NCI-H345 treated with DMSO at 0.1 percent for 48 hours (cell line): ENCODE measurements around the gene NEK2.
"Not testable (repeated sequence)": the region's sequence is repeated elsewhere in the genome, so short reads cannot be mapped to it uniquely, and the experiment has no call there.

Experiments used
- DNase-seq: peaks from one replicate; lab custom pipeline; 2025; ENCODE audit not compliant: unreplicated experiment; lab: John Stamatoyannopoulos, UW

Gene NEK2

DNA sequence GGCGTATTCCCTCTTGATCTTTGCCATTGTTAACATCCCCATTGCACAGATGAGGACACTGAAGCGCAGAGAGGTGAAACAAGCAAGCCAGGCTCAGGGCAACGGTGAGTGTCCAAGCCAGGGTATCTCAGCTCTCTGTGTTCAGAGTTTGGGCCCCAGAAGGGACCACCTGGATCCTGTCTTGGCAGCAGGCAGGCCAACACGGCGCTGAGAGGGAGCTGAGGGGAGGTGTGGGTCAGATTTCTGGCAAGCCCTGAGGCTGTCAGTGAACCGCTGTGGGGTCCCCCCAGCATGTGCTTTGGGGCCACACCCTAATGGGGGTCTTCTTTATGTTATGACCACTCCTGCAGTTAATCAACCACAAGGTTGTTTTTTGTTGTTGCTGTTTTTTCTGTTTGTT lies 23.1 kb downstream of the NEK2 start:
- no peak for DNase-seq

DNA sequence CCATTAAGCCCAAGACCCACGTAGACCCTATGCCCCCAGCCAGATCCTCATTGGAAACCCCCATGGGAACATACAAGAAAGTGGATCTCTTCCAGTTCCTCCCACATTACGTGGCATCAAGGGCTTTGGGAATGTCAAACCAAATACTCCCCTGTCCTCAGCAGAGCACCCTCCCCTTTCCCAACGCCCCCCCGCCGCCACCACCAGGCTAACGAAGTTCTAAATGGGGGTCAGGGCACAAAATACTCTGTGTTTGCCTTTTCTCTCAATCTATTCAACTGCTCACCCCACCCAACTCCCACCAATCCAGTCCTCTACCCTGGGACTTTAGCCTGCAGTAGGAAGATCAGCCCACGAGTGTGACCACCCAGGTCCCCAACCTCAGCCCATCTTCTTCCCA lies 24.5 kb downstream of the NEK2 start:
- DNase-seq, result no peak

DNA sequence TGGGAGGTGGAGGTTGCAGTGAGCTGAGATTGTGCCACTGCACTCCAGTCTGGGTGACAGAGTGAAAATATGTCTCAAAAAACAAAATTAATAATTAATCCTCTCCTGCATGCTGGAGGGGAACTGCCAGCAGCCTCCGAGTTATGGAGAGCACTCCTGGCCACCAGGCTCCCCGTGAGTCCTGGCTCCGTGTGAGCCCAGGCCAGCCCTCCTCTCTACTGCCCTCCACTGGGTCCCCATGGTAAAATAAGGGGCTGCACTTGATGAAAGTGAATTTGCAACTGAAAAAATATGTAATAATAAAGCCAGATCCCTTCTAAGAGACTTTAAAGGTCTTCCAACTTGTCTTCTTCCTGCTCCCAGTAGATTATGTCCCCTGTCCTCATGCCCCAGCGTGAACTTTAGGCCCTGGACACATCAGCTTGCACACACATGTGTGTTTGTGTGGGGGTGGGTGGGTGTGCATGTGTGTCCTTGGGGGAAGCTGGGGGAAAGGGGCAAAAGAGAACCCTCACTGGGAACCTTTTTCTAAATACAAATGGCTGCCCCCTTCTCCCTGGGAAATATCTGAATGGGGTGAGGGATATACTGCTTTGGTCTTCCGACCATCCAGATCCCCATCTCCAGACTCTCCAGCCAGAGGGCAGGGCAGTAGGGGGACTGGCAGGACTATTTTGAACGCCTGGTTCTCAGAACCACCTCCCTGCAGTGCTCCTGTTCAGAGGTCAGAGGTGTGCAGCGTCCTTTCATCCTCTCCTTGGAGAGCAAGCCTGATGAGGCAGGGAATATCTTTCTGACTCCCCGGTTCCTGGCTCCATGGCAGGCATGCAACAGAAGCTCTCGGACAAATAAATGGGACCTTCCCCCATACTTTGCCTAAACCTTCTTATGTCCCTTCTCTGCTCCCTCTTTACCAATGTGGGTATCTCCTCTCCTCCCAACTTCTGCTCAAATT lies 26.2 kb downstream of the NEK2 start:
- DNase-seq, result no peak

DNA sequence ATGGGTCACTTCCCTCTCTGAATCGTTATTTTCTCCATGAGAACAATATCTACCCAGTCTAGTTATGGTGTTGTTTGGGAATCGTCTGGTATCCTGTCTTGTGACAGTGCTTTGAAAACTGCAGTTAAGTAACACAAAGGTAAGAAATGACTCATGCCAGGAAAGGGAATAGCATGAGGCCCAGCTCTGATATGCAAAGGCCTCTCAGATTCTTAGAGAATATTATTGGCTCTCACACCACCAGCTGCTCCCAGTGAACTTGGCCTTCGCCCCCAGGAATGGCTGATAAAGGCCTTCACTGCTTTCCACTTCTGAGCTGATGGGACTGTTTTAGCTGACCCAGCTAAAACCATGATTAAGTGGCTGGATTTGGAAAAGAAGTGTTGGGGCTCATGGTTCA lies 27.1 kb downstream of the NEK2 start:
- DNase-seq, result no peak

DNA sequence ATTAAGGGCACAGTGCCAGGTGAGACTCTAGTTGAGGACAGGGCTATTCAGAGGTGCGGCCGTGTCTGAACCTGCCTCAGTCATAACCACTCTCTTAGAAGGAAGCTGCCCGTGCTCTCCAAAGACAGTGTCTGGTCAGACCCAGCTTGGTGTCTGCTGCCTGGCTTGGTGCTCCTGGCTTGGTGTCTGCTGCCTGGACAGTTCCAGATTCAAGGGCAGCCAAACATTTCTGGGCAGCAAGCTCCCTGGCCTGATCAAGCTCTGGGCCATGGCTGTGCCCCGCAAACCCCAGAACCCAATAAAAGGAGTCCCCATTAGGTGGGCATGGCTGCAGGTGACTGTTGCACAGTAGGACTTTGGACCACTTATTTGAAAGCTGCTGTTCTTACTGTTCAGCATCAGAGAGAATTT lies 27.7 kb downstream of the NEK2 start:
- DNase-seq, result no peak

DNA sequence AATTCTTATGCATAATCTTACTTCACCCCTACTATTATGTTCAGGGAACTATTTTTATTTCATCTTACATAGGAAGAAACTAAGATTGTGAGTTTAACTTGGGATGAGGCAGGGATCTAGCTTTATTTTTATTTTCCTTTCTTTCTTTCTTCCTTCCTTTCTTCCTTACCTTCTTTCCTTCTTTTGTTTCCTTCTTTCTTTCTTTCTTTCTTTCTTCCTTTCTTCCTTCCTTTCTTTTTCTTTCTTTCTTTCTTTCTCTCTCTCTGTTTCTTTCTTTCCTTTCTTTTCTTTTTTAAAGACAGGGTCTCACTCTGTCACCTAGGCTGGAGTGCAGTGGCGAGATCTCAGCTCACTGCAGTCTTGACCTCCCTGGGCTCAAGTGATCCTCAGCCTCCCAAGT lies 28.9 kb downstream of the NEK2 start:
- DNase-seq, result no peak

DNA sequence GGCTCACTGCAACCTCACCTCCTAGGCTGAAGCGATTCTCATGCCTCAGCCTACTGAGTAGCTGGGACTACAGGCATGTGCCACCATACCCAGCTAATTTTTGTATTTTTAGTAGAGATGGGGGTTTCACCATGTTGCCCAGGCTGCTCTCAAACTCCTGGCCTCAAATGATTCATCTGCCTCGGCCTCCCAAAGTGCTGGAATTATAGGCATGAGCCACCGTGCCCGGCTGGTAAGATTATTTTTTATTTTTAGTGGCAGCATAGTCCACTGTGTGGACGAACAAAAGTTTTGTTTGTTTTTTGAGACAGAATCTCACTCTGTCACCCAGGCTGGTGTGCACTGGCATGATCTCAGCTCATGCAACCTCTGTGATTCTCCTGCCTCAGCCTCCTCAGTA lies 29.8 kb downstream of the NEK2 start:
- DNase-seq, result not testable (repeated sequence)

DNA sequence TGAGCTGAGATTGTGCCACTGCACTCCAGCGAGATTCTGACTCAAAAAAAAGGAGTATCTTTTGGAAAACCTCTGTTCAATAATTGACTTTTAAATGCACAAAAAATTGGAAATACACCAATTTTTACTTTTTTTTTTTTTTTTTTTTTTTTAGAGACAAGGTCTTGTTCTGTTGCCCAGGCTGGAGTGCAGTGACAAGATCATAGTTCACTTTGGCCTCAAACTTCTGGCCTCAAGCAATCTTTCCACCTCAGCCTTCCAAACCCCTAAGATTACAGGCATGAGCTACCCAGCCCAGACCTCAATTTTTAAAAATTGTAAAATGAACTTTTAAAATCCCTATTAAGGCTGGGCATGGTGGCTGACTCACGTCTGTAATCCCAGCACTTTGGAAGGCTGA lies 30.8 kb downstream of the NEK2 start:
- no peak for DNase-seq

DNA sequence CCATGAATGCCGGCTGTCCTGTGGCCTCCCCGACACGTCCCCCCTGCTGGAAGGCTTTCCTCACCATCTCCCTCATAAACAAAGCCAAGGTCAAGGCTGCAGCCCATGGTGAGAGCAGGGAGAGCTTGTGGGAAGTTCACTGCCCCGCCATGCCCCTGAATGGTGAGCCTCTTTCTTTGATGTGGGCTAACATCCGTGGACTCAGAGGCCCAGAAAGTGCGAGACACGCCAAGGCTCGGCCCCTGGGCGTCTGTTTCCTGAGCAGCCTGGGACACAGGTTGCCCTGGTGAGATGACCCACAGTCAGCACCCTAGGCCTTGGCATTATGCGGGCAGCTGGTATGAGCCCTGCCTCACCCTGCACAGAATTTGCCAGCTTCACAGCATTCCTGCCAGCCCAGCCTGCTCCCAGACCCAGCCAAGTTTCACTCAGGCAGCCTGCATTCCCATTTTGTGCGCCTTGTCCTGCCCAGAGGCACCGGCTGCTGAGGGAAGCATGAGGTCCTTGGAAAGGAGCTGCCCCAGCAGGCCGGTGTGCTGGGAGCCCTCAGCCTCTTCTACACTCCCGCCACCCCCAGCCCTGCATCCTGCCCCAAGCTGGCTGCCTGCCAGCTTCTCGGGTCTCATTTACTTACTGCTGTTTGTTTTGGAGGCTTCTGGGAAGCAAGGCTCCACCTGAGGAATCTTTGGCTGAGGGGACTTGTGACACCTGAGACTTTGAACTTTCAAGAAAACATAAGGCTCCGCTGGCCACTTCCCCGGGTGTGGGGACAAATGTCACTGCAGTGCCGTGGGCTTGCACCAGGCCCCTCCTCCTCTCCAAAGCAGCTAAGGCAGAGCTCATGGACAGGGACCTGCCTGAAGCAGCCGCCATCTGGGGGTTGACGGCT lies 31.9 kb downstream of the NEK2 start:
- DNase-seq, result peak; percentile 65

DNA sequence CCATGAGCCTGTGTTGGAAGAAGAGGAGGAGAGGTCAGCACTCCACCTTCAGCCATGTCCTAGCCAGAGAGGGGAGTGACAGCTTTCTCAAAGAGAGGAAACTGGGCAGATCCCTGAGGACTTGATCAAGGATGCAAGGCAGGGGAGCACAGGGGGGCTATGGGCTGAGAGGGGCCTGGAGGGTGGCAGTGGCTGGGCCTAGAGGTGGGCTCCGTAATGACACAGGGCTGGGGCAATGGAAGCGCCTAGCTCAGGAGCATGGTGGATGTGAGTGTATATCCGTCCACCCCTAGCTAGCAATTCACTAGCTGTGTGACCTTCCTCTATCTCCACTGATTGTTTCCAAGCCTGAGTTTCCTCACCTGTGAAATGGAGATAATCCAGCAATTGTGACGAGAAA lies 32.6 kb downstream of the NEK2 start:
- DNase-seq, result no peak

DNA sequence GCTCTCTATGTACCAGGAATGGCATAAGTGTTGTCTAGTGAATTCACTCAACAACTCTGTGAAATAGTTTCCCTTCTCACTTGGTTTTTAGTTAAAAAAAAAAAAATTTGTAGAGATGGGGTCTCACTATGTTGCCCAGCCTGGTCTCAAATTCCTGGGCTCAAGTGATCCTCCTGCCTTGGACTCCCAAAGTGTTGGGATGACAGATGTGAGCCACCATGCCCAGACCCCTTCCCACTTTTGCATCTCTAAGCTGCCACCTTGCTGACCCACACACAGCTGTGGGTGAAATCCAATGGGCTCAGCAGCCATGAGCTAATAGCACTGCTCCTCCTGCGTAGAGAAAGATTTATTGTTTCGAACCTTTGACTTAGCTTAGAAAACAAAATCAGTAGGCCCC lies 33.5 kb downstream of the NEK2 start:
- DNase-seq, result no peak

DNA sequence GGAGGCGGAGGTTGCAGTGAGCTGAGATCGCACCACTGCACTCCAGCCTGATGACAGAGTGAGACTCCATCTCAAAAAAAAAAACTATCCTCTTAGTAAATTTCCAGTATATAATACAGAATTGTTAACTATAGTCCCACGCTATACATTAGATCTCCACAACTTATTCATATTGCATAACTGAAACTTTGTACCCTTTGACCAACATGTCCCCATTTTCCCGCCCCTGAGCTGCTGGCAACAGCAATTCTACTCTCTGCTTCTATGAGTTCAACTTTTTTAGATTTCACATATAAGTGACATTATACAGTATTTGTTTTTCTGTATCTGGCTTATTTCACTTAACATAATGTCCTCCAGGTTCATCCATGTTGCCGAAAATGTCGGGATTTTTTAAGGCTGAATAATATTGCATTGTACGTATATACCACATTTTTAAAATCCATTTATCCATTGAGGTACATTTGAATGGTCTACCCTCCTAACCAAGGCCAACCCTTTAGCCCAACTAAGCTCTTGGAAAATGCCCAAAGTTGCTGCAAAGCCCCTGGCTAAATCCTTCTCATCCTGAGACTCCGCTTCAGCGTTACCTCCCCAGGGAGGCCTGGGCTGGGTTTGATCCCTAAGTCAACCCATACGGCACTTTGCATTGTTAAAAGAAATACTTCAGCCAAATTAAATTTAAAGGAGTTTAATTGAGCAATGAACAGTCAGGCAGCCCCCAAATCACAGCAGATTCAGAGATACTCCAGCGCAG lies 34.2 kb downstream of the NEK2 start:
- DNase-seq, result no peak

DNA sequence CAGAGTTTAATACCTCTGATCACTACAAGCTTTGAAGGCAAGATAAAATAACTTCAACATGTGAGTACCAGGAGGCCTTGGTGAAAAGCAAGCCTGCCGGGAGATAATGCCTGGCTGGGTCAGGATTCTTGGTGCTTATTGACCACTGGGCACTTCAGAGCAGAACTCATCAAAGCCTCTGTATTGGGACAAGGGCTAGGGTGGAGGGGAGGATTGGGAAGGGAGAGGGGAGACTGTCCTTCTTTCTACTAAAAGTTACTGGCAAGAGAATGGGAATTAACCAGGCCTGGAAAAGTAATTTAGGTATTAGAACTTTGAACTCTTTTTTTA lies 35.2 kb downstream of the NEK2 start:
- no peak for DNase-seq

DNA sequence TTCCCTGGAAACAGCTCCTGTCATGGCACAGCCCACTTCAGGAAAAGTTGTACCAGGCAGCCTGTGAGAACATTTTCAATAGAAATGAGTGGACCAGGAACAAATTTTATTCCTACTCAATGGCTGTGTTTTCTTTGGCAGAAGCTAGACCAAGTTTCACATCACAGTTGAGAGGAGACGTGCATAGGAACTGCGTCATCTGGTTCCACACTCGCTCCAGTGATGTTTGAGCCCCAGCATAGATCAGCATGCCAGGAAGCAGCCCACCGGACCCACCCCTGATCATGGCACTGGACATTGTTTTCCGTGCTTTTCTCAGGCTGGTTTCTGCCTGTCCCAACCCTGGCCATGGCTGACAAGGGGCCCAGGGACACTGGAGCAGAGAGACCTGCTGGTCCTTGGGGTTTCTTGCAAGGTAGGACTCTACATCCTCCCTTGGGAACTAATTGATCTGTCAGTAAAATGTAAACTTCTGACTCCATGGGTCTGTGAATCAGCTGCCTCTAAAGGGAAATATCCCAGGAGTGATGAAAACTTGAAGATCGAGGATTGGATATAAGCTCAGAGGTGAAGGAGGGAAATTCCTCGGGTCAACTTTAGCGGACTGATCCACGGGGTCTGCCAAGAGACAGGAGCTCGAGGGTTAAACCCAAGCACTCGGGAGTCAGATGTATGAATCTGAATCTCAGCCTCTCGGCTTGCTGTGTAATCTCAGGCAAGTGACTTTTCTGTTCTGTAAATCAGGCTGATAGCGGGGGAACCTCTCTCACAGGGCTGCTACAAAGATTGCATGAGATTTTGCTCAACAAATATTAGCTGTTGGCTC lies 35.7 kb downstream of the NEK2 start:
- DNase-seq, result no peak

DNA sequence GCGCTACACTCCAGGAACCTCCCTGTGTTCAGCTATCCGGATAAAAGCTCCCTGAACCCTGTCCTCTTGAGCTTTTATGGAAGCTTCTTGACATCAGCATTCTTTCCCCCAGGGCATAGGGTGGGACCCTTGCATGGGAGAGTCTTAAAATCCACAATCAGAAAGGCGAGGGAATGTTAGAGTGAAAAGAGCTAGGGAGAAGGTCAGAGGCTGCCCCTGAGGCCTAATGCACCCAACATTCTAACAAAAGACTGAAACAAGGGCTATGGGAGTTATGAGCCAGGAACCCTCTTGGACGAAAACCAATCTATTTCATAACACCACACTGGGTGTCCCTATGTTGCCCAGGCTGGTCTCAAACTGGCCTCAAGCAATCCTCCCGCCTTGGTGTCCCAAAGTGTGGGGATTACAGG lies 36.7 kb downstream of the NEK2 start:
- no peak for DNase-seq

DNA sequence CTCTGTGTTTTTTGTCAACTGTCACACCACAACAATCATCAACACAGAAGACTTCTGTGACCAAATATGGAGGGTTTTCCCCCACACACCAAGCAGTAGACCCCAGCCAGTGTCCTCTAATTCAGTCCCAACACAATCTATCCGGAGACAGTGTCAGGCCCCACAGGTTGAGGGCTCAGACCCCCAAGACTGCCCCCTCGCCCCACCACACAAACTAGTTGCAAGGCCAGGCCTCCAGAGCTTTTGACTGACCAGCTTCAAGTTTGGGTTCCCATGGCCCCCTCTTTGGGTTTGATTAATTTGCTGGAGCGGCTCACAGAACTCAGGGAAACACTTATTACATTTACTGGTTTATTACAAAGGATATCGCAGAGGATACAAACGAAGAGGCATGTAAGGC lies 37.2 kb downstream of the NEK2 start:
- DNase-seq, result no peak

DNA sequence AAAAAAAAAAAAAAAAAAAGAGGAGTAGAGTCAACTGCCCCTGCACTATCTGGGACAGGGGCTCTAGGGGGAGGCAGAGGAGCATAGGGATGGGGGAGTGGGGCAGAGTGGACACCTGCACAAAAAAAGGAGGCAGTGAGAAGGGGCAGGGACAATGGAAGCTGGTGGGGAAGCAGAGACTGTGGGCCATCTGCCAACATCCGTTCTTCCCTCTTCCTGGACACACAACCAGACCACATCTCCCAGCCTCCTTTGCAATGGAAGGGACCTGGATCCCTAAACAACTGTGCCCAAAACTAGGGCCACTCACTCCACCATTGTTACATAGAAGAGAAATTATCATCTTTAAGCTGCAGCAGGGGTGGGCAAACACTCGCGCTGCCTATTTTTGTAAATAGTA lies 38.4 kb downstream of the NEK2 start:
- DNase-seq, result no peak

DNA sequence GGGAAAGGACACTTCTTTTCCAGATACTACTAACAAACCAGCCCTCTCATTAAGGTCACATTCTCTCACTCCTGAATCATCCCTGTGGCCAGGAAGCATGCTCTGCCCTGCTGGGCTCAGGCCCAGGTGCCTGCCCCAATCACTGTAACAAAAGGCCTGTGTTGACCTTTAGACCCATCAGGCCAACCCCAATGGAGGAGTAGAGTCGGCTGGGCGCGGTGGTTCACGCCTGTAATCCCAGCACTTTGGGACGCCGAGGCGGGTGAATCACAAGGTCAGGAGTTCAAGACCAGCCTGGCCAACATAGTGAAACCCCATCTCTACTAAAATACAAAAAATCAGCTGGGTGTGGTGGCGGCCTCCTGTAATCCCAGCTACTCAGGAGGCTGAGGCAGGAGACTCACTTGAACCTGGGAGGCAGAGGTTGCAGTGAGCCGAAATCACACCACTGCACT lies 38.8 kb downstream of the NEK2 start:
- DNase-seq, result not testable (repeated sequence)

DNA sequence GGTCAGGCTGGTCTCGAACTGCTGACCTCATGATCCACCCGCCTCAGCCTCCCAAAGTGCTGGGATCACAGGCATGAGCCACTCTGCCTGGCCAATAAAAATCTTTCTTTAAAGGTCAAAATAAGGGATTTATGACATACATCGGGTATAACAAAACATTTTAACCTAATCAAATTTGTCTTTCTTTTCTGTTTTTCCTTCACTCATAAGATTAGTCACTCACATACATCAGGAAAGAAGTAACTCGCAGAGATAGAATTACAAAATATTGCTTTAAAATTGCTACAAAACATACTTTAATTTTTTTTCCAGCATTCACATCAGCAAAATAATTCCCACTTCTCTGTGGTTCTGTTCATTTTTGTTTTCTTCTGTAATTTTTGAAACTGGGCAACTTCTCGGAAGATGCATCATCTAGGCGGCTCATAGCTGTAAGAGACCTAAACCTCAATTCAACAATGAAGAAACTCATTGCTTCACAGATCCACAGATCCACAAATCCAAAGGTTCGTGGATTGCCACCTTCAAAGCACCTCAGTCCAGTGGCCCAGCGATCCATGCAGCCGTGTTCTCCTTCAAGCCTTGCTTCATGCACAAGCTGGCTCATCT lies 39.7 kb downstream of the NEK2 start:
- no peak for DNase-seq

DNA sequence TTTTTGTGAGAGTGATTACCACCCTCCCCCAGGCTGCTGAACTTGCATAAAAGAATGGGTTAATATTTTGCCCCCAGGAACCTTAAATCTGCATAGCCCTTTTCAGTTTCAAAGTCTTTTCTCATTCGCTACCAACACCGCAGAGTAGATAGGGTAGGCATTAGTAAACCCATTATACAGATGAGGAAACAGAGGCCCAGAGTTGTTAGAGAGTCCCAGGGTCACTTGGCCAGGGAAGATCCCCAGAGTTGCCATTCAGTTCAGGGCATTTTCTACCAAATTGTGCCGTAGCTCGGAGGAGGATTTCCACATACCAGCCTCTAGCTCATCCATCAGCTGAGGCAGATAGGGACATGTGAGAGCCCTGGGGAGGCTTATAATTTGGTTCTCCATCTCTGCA lies 40.5 kb downstream of the NEK2 start:
- DNase-seq, result no peak
